MM.1S (cell line): ENCODE results near the gene HOXA6.

Experiments used
- CTCF ChIP-seq: fragments of 300-600 bp; sonication (generic); IDR thresholded peaks from 2 replicates; pipeline ENCODE4 v1.5.1; 2016; ENCODE audit warnings: antibody characterized with exemption, low read length, mixed read lengths
- EZH2 ChIP-seq: fragments of 300-600 bp; sonication (generic); optimal IDR thresholded peaks from 2 replicates; pipeline ENCODE3; 2017; ENCODE audit warnings: low read depth, mild to moderate bottlenecking, antibody characterized with exemption, low read length, mixed read lengths
- EZH2phosphoT487 ChIP-seq: fragments of 300-600 bp; sonication (generic); IDR thresholded peaks from 2 replicates; pipeline ENCODE4 v1.6.1; 2018; ENCODE audit warnings: antibody characterized with exemption, low read length

- TF ChIP-seq EZH2 (no peak), CTCF (no peak), EZH2phosphoT487 (no peak)
Observed at GRCh38 chr7:27132978-27133377, 14.6 kb downstream of the HOXA6 start.
